Keratinocyte (primary cell): ENCODE data around the gene HADH. TPM values are rescaled to one million over a fixed set of nuclear protein-coding genes. Genes with fewer than 3 reads are reported as not detected.

Source experiments
- DNase-seq: peaks from one replicate; pipeline ENCODE4 v3.0.0-alpha.2; 2011; ENCODE audit warnings: low read depth, missing footprints, low spot score
- FAIRE-seq: peaks from 2 replicates; lab custom pipeline; 2011; peaks lifted over from hg19 to GRCh38; lab: Jason Lieb, UNC
- H2AFZ ChIP-seq: 2 replicates; pipeline ENCODE4 v1.6.0; 2012; ENCODE audit warnings: low read length, control low read depth, inconsistent platforms; ENCODE audit not compliant: control insufficient read depth
- H3K27ac ChIP-seq: 2 replicates; pipeline ENCODE4 v1.5.1; 2011; ENCODE audit warnings: low read length; ENCODE audit not compliant: control insufficient read depth, insufficient read depth
- H3K27me3 ChIP-seq: 3 replicates; pipeline ENCODE4 v1.6.0; 2011; ENCODE audit warnings: low read length; ENCODE audit not compliant: control insufficient read depth, insufficient read depth; ENCODE audit errors: extremely low read depth
- H3K36me3 ChIP-seq, 2 experiments: 2 replicates in 1 of 2; 3 replicates in 1 of 2; pipeline ENCODE4 v1.5.1; 2011; ENCODE audit warnings: low read length in 2 of 2, mild to moderate bottlenecking in 1 of 2; ENCODE audit not compliant: control insufficient read depth in 2 of 2, insufficient read depth in 2 of 2; ENCODE audit errors: extremely low read depth in 1 of 2
- H3K4me1 ChIP-seq: 3 replicates; pipeline ENCODE4 v1.5.1; 2011; ENCODE audit warnings: low read length; ENCODE audit not compliant: control insufficient read depth, insufficient read depth; ENCODE audit errors: extremely low read depth
- H3K4me2 ChIP-seq: 3 replicates; pipeline ENCODE4 v1.6.0; 2011; ENCODE audit warnings: low read depth, low read length; ENCODE audit not compliant: control insufficient read depth, insufficient read depth; ENCODE audit errors: extremely low read depth
- H3K4me3 ChIP-seq, 3 experiments: fragments of 200-600 bp in 1 of 3; sonication (generic) in 1 of 3; 2 replicates in 2 of 3; 3 replicates in 1 of 3; pipeline ENCODE4 v1.5.1; 2011 to 2016; ENCODE audit warnings: low read length in 3 of 3, mild to moderate bottlenecking in 3 of 3, control low read depth in 2 of 3, inconsistent platforms in 1 of 3, low read depth in 1 of 3, mixed read lengths in 1 of 3, mixed run types in 1 of 3, moderate library complexity in 1 of 3; ENCODE audit not compliant: control insufficient read depth in 2 of 3, insufficient read depth in 2 of 3; ENCODE audit errors: extremely low read depth in 1 of 3
- H3K79me2 ChIP-seq: 2 replicates; pipeline ENCODE4 v1.6.0; 2012; ENCODE audit warnings: low read length; ENCODE audit not compliant: control insufficient read depth, insufficient read depth
- H3K9ac ChIP-seq: 3 replicates; pipeline ENCODE4 v1.6.0; 2011; ENCODE audit warnings: low read length; ENCODE audit not compliant: control insufficient read depth, insufficient read depth; ENCODE audit errors: extremely low read depth
- H3K9me1 ChIP-seq: 3 replicates; pipeline ENCODE4 v1.6.0; 2011; ENCODE audit warnings: low read length; ENCODE audit not compliant: control insufficient read depth, insufficient read depth; ENCODE audit errors: extremely low read depth
- H3K9me3 ChIP-seq: 2 replicates; pipeline ENCODE4 v1.5.1; 2012; ENCODE audit warnings: low read depth, low read length; ENCODE audit not compliant: control insufficient read depth
- H4K20me1 ChIP-seq: 3 replicates; pipeline ENCODE4 v1.6.0; 2011; ENCODE audit warnings: low read length; ENCODE audit not compliant: control insufficient read depth, insufficient read depth; ENCODE audit errors: extremely low read depth
- CTCF ChIP-seq, 3 experiments: IDR thresholded peaks in 1 of 3; conservative IDR thresholded peaks in 1 of 3; optimal IDR thresholded peaks in 1 of 3; 2 replicates in 2 of 3; 3 replicates in 1 of 3; pipeline versions ENCODE3 to v1.5.1; 2011; ENCODE audit warnings: low read length in 3 of 3, mild to moderate bottlenecking in 3 of 3, moderate library complexity in 2 of 3, control low read depth in 1 of 3, inconsistent platforms in 1 of 3; ENCODE audit not compliant: insufficient read depth in 2 of 3; ENCODE audit errors: extremely low read depth in 1 of 3
- EZH2 ChIP-seq: IDR thresholded peaks from one replicate; pipeline ENCODE4 v1.6.1; 2012; ENCODE audit warnings: inconsistent platforms, mild to moderate bottlenecking, low read length, moderate library complexity
- dilution Hi-C: fragments of 300-500 bp; cut with MboI; formaldehyde crosslinking; loops from one replicate; pipeline ENCODE4 v1.7.0; 2020; ENCODE audit warnings: low sequenced_read_pairs; ENCODE audit not compliant: extremely low pct_ligation_motif_present
- polyA plus RNA-seq, 5 experiments: library from polyadenylated mRNA; depleted of rRNA in 3 of 5; stranded (reverse) in 3 of 5; stranded (forward) in 1 of 5; unstranded in 1 of 5; fragments of >200 nt; gene quantifications; 1 replicate in 1 of 5; 2 replicates in 3 of 5; 3 replicates in 1 of 5; pipeline versions ENCODE4 v1.2.1 to v1.2.3, GENCODE V29; 2011 to 2012; ENCODE audit warnings: missing spikeins in 2 of 5, low read depth in 1 of 5, low replicate concordance in 1 of 5

Gene HADH
- polyA plus RNA-seq, 1 donor (not counting 4 experiments of a cell fraction or from before 2014, with no cell fraction given): 49.3 TPM

GRCh38 chr4:108042927-108043326, 53.2 kb downstream of the HADH start:
- dilution Hi-C loops: no loop called here
- DNase-seq (no peak), FAIRE-seq (no peak)
- H2AFZ ChIP-seq: no peak overlapping the region
- no peak overlapping the region for H3K4me2 ChIP-seq
- no peaks in the 10 kb centered on the region for H3K4me1 ChIP-seq
- H3K9ac ChIP-seq: no peak overlapping the region
- no peaks in the 10 kb centered on the region for H3K36me3 ChIP-seq
- H3K4me3 ChIP-seq: no peak overlapping the region
- H3K27me3 ChIP-seq: no peaks in the 10 kb centered on the region
- H3K9me1 ChIP-seq: no peaks in the 10 kb centered on the region
- H4K20me1 ChIP-seq: no peaks in the 10 kb centered on the region
- no peaks in the 10 kb centered on the region for H3K9me3 ChIP-seq
- no peak overlapping the region for H3K27ac ChIP-seq
- TF ChIP-seq EZH2 (no peak), CTCF (optimal IDR thresholded peaks at IDR 0.05 in 1 of 3, IDR thresholded peaks at IDR 0.05 in 1 of 3, conservative IDR thresholded peaks at IDR 0.05 in 1 of 3; ENCODE audit: extremely low read depth in 1 of 3, insufficient read depth in 2 of 3, low read length in 3 of 3) (no peak)
- H3K79me2 ChIP-seq: no peaks in the 10 kb centered on the region

- no peak for TF ChIP-seq CTCF (optimal IDR thresholded peaks at IDR 0.05 in 1 of 3, IDR thresholded peaks at IDR 0.05 in 1 of 3, conservative IDR thresholded peaks at IDR 0.05 in 1 of 3; ENCODE audit: extremely low read depth in 1 of 3, insufficient read depth in 2 of 3, low read length in 3 of 3)
- TF ChIP-seq EZH2: no peak
- Histone ChIP-seq H3K9ac (no peak overlapping the region), H2AFZ (no peak overlapping the region), H3K4me1 (no peaks in the 10 kb centered on the region), H3K9me3 (no peaks in the 10 kb centered on the region), H3K27ac (no peak overlapping the region), H3K36me3 (no peaks in the 10 kb centered on the region), H3K79me2 (no peaks in the 10 kb centered on the region), H3K27me3 (no peaks in the 10 kb centered on the region), H3K4me3 (no peak overlapping the region), H3K4me2 (no peak overlapping the region), H4K20me1 (no peaks in the 10 kb centered on the region), H3K9me1 (no peaks in the 10 kb centered on the region)
- no peak for DNase-seq
- dilution Hi-C loops: no loop called here
- FAIRE-seq: no peak
These were observed 53.8 kb downstream of the HADH start for GRCh38 chr4:108043526-108043925.
